IPS-11a (cell line): ENCODE measurements around the gene ZNF207.
"Not testable (repeated sequence)": the region's sequence is repeated elsewhere in the genome, so short reads cannot be mapped to it uniquely, and the experiment has no call there.

Experiments used
- H3K4me3 ChIP-seq: one replicate; pipeline ENCODE4 v1.5.1; 2013; ENCODE audit warnings: low read depth, low read length, control low read depth

The ZNF207 gene

DNA sequence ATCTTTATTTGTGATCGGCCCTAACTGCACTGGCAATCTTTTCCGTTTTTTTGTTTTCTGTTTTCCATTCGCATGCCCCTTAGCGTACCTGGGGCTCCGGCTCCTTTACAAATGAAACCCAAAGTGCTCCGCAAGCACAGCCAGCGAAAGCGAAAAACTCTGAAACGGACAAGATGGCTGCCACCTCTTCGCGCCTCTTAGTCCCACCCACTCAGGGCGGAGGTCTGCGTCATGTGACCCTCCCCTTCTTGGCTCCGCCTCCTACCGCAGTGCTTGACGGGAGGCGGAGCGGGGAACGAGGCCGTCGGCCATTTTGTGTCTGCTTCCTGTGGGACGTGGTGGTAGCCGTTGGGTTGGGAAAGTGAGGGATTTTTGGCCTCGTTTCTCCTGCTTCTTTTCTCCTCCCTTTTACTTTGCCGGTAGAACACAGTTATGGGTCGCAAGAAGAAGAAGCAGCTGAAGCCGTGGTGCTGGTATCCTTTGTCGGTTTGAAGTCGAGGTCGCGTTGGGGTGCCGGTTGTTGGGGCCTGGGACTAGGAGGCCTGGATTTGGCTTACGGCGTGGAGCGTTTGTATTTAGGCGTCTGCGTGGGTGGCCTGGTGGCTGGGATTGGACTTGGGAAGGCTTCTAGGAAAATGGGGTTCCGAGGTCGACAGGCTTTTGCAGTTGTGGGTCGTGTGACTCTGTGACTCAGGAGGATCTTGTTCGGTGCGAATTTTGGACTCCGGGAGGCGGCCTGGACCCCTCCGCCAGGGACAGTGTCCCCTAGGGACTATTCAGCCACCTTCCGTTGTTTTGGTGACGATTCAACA lies at the start of gene ZNF207:
ZNF207 (plus strand) TSS at position 304 of the 812 bp plus-strand sequence; CDS start at position 433, 129 bp downstream.
- H3K4me3 ChIP-seq, result peak within 1 kb of the TSS; percentile 88

DNA sequence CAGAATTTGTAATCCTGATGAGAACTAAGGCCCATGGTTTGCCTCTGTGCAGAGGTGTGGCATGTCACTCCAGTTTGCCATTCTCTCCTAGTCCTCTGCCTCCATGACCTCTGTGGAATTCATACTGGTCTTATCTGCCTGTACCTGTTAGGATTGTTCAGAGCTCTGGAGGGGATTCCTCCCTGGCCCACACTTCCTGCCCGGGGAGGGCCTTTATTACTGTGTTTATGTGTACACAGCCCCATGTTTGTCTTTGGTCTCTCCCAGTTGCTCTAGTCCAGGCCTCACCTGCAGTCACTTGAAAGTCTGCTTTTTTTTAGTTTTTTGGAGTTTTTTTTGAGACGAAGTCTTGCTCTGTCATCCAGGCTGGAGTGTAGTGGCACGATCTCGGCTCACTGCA lies 47.9 kb upstream of the ZNF207 start:
- H3K4me3 ChIP-seq, result no peak overlapping the region

DNA sequence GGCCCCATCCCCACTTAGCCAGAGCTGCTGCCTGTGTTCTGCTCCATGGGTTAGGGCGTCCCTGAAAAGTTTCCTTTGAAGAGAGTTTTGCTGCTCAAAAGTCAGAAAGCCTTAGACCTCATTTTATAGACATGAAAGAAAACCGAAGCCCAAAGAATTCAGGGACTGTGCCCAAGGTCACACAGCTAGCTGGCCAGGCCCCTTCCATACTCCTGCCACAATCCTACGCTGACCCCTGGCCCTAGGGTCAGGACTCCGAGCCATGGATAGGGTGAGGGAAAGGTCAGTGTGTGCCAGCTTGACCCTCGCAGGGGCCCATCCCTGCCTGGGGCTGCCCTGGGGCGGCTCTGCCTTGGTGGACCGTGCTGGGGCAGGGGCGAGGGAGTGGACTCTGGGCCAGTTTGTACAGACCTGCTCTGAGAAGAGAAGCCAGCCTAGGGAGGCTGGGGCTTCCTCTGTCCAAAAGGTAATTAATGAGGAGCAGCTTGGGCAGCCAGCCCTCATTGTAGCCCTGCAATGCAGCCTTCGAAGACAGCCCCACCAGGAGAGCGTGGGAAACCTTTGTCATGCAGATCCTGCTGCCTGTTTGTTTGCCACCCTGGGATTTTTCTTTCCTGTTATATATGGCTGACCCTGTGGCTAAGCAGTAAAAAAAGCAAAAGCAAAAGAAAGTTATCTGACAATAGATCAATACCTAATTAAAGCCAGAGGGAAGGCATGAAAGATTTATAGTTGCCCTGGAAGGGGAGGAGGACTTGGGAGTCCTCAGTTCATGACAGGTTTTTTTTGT lies 46.9 kb upstream of the ZNF207 start:
- no peak overlapping the region for H3K4me3 ChIP-seq

DNA sequence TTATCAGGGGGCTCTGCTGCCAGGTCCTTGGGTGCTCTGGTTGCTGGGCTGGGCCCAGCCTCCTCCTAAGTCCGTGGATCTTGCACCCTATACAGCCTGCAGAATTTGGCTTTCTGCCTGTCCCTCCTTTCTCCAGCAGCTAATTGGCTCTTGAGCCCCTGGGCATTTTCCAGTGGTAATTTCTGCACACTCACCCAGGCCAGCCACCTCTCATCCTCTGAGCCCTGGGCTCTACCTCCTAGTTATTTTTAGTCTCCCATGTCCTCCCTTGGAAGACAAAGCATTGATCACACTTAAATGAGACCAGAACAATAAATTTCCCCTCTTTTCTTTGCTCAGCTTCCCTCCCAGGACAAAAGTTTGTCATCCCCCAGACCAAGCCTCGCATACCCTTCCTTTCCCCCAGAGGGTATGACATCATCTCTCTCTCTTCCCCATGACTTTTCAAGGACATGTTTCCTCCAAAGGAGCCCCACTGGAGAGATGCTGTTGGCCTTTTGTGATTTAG lies 46.1 kb upstream of the ZNF207 start:
- H3K4me3 ChIP-seq, result no peak overlapping the region

DNA sequence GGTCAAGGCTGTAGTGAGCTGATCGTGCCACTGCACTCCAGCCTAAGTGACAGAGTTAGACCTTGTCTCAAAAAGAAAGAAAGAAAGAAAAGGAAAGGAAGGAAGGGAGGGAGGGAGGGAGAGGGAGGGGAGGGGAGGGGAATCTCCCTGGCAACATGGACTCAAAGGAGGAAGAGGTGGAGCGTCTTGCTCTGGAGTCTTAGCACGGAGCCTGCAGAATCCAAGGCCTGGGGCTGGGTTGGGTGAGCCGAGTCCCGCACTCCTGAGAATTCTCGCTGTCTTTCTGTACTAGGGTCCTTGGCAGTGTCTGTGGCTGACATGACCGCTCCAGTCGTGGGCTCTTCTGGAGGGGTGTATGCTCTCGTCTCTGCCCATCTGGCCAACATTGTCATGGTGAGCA lies 44.9 kb upstream of the ZNF207 start:
- no peak overlapping the region for H3K4me3 ChIP-seq

DNA sequence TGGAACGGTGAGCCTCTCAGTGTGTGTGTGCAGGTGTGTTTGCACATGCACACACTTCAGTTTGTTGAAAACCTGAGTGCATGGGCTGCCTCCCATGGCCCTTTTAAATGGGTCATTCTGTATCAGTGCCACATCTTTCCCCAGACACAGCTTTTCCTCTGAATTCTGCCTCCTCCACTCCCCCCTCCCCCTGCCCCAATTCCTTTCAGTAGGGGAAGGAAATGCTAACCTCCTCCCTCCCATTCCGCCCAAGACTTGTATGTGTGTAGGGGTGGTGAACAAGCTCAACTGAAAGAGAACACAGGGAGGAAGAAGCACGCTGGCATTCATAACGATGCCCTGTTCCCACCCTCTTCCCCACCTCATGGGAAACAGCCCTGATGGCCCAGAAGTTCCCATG lies 42.3 kb upstream of the ZNF207 start:
- H3K4me3 ChIP-seq, result no peak overlapping the region

DNA sequence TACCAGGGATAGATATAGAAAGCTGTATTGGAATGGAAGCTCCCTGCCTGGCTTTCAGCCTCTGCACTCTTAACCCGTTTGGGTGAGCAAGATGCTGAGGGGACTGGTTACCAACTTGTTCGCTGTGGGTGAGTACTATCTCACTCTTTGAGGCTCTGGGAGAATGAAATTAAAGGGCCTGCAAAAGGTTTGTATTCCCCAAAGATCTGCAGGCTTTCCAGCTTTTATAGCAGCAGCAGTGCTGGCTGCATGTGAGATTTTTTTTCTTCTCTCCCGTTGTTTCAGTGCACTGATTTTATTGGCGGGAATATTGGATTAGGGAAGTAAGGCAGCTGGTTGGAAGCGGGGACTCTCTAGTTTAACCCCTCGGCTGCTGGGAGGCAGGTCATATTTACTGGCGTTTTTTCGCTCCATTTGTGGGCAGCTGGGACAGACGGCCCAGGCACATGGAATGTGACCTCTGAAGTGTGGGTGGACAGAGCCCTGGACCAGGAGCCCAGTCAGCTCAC lies 38.9 kb upstream of the ZNF207 start:
- no peak overlapping the region for H3K4me3 ChIP-seq

DNA sequence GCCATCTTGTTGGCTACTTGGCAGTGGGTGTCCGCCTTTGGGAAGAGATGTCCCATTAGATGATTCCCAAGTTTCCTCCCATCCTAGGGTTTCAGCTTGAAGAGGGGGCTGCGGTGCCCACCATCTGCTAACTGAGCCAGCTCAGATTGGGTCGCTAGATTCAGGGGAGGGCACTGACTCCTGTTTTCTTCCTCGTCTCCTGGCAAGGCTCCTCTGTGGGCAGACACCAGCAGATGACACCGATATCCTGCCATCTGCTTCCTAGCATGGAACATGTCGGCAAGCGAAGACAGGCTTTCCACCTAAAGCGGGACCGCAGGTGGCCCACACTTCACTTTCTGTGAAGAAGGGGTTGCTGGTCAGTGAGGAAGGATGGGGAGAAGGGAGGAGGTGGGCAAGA lies 35.3 kb upstream of the ZNF207 start:
- H3K4me3 ChIP-seq, result no peak overlapping the region

DNA sequence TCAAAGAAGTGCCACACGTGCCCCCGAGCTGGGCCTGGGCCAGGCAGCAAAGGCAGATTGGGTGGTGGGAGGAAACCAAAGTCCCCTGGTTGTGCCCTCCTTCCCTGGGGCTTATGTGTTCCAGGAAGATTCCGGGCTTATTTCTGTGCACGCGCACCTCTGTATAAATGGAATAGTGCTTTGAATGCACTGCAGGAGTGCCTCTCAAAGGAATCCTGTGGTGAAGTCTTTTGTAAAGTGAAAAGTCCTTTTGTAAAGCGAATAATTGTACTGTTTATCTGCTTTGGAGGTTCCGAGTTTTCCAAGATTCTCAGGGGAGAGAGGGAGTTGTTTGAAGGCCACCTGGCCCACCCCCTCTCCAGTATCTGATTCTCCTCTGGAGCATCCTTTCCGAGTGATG lies 34.8 kb upstream of the ZNF207 start:
- H3K4me3 ChIP-seq, result no peak overlapping the region

DNA sequence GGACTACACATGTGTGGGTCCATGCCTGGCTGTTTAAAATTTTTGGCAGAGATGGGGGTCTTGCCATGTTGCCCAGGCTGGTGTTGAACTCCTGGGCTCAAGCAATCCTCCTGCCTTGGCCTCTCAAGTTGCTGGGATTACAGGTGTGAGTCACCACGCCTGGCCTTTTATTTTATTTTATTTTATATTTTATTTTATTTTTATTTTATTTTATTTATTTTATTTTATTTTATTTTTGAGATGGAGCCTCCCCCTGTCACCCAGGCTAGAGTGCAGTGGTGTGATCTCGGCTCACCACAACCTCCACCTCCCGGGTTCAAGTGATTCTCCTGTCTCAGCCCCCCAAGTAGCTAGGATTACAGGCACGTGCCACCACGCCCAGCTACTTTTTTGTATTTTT lies 33.3 kb upstream of the ZNF207 start:
- H3K4me3 ChIP-seq, result not testable (repeated sequence)

DNA sequence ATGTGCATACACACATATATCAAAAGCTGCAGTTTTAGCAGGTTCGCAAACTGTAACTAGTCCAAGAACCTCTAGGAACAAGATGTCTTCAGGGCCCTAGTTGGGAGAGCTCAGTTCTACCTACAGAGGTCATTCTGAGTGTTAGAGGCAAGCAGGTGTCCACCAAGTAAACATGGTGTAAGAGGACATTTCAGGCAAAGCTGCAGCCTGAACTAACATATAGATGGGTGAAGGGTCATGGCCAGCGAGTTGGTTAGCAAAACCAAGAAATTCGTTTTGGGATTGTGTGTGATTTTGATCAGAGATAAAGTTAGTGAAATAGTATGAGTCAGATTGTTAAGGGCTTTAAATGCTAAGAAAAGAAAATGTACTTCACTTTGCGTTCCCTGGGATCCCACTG lies 32.6 kb upstream of the ZNF207 start:
- no peak overlapping the region for H3K4me3 ChIP-seq

DNA sequence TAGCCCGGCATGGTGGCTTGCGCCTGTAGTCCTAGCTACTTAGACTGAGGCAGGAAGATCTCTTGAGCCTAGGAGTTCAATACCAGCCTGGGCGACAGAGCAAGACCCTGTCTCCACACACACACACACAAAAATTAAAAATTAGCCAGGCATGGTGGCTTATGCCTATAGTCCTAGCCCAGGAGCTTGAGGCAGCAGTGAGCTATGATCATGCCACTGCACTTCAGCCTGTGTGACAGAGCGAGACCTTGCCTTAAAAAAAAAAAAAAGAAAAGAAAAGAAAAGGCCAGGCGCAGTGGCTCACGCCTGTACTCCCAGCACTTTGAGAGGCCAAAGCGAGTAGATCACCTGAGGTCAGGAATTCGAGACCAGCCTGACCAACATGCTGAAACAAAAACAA lies 31.9 kb upstream of the ZNF207 start:
- no peak overlapping the region for H3K4me3 ChIP-seq

DNA sequence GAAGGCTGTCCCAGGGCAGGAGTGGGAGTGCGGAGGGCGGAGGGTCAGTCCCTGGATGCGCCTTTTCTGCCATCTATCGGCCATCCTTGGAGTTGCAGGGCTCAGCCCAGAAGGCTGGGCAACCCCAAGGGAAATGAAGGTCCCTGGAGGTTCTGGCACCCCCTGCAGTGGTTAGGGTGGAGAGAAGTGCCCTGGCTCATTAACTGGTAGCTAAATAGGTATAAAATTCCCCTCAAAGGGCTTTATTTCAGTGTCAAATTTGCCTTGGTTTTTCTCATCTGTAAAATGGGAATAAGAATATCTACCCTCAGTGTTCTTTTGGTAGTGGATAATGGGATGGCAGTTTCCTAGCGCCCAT lies 30.4 kb upstream of the ZNF207 start:
- H3K4me3 ChIP-seq, result no peak overlapping the region

DNA sequence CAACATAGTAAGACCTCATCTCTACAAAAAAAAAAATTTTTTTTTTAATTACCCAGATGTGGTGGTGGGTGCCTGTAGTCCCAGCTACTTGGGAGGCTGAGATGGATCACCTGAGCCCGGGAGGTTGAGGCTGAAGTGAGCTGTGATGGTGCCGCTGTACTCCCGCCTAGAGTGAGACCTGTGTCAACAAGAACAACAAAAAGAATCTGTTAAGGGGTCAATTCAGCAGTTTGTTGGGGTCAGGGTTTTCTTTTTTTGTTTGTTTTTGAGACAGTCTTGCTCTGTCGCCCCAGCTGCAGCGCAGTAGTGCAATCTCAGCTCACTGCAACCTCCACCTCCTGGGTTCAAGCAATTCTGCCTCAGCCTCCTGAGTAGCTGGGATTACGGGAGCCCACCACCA lies 29.9 kb upstream of the ZNF207 start:
- H3K4me3 ChIP-seq, result not testable (repeated sequence)

DNA sequence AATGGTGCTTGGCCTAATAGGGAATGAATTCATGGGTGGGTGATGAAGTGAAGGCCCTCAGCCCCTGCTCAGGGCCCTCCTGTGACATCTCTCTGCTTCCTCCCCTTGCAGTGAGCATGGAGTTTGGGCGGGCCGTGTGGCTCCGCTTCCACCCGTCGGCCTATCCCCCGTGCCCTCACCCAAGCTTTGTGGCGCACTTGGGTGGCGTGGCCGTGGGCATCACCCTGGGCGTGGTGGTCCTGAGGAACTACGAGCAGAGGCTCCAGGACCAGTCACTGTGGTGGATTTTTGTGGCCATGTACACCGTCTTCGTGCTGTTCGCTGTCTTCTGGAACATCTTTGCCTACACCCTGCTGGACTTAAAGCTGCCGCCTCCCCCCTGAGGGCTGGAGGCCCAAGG lies 29.1 kb upstream of the ZNF207 start:
- H3K4me3 ChIP-seq, result no peak overlapping the region

DNA sequence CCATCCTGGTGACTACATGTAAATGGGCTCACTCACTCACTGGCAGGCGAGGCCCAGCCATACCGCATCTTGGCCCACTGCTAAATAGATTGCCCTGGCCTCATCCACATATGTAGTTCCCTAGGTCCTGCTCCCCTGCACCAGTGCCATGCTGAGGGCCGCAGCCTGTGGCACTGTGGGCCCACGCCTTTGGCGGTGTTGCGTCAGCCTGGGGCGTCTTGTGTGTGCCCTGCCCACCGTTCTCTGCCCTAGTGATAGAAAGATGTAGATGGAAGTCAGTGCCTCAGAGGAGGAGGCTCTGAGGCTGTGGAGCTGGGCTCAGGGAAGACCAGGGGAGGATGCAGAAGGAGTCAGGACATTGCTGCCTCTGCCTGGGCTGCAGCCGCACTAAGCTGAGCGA lies 26.9 kb upstream of the ZNF207 start:
- H3K4me3 ChIP-seq, result no peak overlapping the region

DNA sequence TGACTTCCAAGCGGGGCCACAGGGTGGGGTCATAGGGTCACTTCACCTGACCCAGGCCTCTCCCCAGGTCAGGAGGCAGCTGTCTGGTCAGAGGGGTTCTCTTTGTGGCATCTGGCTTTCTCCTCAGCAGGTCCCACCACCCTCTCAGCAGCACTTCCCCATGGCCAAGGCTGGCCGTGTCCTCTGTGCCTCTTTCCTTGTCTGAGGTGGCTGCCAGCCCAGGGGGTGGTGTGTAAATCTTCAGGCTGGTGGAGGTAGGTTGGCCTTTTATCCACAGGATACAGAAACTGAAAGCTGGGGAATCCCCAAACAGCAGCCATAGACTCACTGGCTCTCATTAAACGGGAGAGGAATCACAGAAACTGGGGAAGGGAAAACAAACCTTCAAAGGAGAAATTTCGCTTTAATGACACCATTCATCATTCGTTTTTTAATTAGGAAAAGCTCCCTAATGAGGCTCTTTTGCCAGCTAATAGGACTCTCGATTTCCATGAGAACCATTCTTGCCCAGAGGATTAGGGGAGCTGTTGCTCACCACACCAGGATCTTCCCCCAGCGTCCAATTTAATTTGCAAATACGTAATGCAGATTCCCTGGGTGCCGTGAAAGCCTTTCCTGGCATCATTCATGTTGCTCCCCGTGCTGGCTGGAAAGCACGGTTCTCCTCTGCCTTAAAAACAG lies 26.0 kb upstream of the ZNF207 start:
- no peak overlapping the region for H3K4me3 ChIP-seq

DNA sequence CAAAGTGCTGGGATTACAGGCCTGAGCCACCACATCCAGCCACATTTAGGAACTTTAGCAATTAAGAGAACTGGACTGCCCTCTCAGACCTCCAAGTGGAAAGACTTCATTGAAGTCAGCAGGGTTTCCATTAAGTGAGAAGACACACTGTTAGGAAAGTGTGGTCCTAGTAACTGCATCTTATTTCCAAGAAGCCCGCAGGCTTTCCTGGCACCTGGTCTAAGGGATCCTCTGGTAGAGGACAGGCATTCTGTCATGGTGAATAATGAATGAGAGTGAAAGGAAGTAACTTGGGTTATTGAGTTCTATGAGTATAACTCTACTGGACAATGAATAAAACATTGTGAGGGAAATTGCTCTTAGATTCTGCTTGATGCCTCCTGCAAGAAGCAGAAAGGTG lies 22.0 kb upstream of the ZNF207 start:
- no peak overlapping the region for H3K4me3 ChIP-seq

DNA sequence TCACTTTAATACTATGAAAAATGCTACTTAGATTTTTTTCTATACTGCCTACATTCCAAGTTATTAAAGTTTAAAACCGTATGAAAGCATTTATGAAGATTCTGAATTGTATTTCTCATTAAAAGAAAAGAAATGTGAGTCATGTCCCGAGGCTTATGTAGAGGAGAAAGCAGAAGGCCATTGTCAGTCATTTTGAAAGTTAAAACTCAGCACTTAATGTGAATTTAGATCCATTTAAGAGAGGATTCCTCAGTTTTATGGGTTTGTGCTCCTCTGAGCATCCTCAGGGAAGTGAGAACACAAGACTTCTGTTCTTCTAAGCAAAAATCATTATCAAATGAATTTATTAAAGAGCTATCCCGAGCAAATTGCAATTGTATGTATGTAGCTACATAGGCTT lies 19.8 kb upstream of the ZNF207 start:
- H3K4me3 ChIP-seq, result no peak overlapping the region

DNA sequence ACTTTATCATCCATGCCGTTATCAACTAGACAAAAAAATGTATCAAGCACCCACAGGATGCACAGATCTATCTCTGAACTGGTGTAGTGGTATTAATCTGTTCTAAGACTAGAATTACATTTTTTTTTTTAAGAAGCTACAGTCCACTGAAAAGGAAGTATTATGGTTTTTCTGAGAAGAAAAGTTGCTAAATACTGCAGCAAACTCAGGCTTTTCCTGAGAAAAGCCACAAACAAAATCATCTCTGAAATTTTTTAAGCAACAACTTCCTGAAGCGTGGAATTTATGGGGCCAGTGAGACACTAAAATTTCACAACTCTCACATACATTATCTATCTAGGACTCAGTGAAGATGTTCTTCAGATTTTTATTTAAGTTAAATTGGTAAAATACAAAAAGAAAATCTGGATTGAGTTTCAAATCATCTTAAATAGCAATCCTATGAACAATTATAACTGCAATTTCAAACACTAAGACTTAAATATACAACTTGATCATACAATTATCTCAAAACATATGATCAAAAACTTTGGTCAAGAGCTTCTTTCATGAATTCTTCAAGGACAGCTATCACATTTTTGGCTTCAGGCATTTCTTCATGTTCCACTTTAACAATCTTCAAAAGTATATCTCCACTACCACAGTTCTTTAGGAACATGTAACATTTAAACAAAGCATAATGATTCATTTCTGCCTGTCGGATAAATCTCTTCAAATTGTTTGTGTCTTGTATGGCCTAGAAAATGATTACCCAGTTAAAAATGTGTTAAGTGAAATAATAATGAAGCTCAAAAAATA lies 18.5 kb upstream of the ZNF207 start:
- H3K4me3 ChIP-seq, result no peak overlapping the region

DNA sequence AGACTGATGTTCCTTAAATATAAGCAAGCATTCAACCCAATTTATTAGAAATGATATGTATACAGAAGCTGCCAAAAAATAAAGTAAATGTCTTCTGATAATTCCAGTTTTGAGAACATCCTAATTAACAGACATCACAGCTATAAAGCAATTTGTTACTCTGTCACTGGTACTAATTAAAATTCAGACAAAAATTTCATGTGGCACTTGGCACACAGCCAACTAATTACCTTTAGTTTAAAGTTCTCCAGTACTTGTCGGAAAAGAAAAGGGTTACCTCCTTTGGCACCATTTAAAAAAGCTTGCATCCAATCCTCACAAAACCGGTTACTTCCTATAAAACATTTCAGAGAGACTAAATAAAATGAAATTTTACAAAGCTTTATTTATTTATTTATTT lies 16.8 kb upstream of the ZNF207 start:
- no peak overlapping the region for H3K4me3 ChIP-seq
